ENCODE measurements around the gene TMEM255B.
"Not testable (repeated sequence)": the region's sequence is repeated elsewhere in the genome, so short reads cannot be mapped to it uniquely, and the experiment has no call there.

Gene TMEM255B

GRCh38 chr13:113827021-113827420 is 68.0 kb downstream of the TMEM255B start:
- no peak overlapping the region for H3K4me3 ChIP-seq (ENCODE audit: low read depth, low read length)

GRCh38 chr13:113828282-113828825 is 69.3 kb downstream of the TMEM255B start:
- no peak for DNase-seq (ENCODE audit: low read depth)
- TF ChIP-seq POLR2A (IDR thresholded peaks at IDR 0.05; ENCODE audit: extremely low read depth, insufficient read length) (no peak), MYC (IDR thresholded peaks at IDR 0.05; ENCODE audit: low read depth, low read length) (no peak), MAX (IDR thresholded peaks at IDR 0.05; ENCODE audit: low read depth, low read length) (no peak), CTCF (IDR thresholded peaks at IDR 0.05; ENCODE audit: low read depth, low read length) (no peak)
- H3K4me3 ChIP-seq (ENCODE audit: low read depth, low read length): no peak overlapping the region

More at GRCh38 chr13:113827021-113827420, 68.0 kb downstream of the TMEM255B start:
- TF ChIP-seq MYC (IDR thresholded peaks at IDR 0.05; ENCODE audit: low read depth, low read length) (no peak), MAX (IDR thresholded peaks at IDR 0.05; ENCODE audit: low read depth, low read length) (no peak), POLR2A (IDR thresholded peaks at IDR 0.05; ENCODE audit: extremely low read depth, insufficient read length) (no peak), CTCF (IDR thresholded peaks at IDR 0.05; ENCODE audit: low read depth, low read length) (no peak)
- DNase-seq (ENCODE audit: low read depth): no peak

- DNase-seq (ENCODE audit: low read depth); H3K4me3 ChIP-seq (ENCODE audit: low read depth, low read length): not testable (repeated sequence)
Observed at GRCh38 chr13:113830426-113830950, 71.5 kb downstream of the TMEM255B start.

- TF ChIP-seq MAX (IDR thresholded peaks at IDR 0.05; ENCODE audit: low read depth, low read length) (no peak), POLR2A (IDR thresholded peaks at IDR 0.05; ENCODE audit: extremely low read depth, insufficient read length) (no peak), CTCF (IDR thresholded peaks at IDR 0.05; ENCODE audit: low read depth, low read length) (no peak), MYC (IDR thresholded peaks at IDR 0.05; ENCODE audit: low read depth, low read length) (no peak)
Observed at GRCh38 chr13:113831061-113831460, 72.0 kb downstream of the TMEM255B start.

GRCh38 chr13:113832205-113832604 is 73.2 kb downstream of the TMEM255B start:
- no peak for DNase-seq (ENCODE audit: low read depth)
- TF ChIP-seq CTCF (IDR thresholded peaks at IDR 0.05; ENCODE audit: low read depth, low read length): no peak
- no peak for TF ChIP-seq MAX (IDR thresholded peaks at IDR 0.05; ENCODE audit: low read depth, low read length)
- no peak for TF ChIP-seq POLR2A (IDR thresholded peaks at IDR 0.05; ENCODE audit: extremely low read depth, insufficient read length)
- no peak for TF ChIP-seq MYC (IDR thresholded peaks at IDR 0.05; ENCODE audit: low read depth, low read length)
- no peak overlapping the region for H3K4me3 ChIP-seq (ENCODE audit: low read depth, low read length)

More at GRCh38 chr13:113831061-113831460, 72.0 kb downstream of the TMEM255B start:
- no peak for DNase-seq (ENCODE audit: low read depth)
- H3K4me3 ChIP-seq (ENCODE audit: low read depth, low read length): no peak overlapping the region

GRCh38 chr13:113832631-113833030 is 73.6 kb downstream of the TMEM255B start:
- TF ChIP-seq POLR2A (IDR thresholded peaks at IDR 0.05; ENCODE audit: extremely low read depth, insufficient read length) (no peak), CTCF (IDR thresholded peaks at IDR 0.05; ENCODE audit: low read depth, low read length) (no peak), MAX (IDR thresholded peaks at IDR 0.05; ENCODE audit: low read depth, low read length) (no peak), MYC (IDR thresholded peaks at IDR 0.05; ENCODE audit: low read depth, low read length) (no peak)
- no peak overlapping the region for H3K4me3 ChIP-seq (ENCODE audit: low read depth, low read length)
- no peak for DNase-seq (ENCODE audit: low read depth)

Measured in NB4 (cell line).